Inferior parietal cortex (tissue), 1 donor: ENCODE results near the gene ABTB2.
"Not testable (repeated sequence)": the region's sequence is repeated elsewhere in the genome, so short reads cannot be mapped to it uniquely, and the experiment has no call there.

Experiments
- DNase-seq: peaks from one replicate; pipeline ENCODE4 v3.0.0-alpha.2; 2016; ENCODE audit errors: extremely low spot score

The ABTB2 gene

GRCh38 chr11:34357701-34358257, at the start of gene ABTB2:
Gene ABTB2 (minus strand): TSS chr11:34358010.
- peak; percentile 93 for DNase-seq

GRCh38 chr11:34407121-34407813, 49.5 kb upstream of the ABTB2 start:
- no peak for DNase-seq

- no peak for DNase-seq
Observed at GRCh38 chr11:34406413-34406812, 48.6 kb upstream of the ABTB2 start.

- no peak for DNase-seq
Observed at GRCh38 chr11:34405079-34405858, 47.5 kb upstream of the ABTB2 start.

- DNase-seq = no peak
Observed at GRCh38 chr11:34404280-34404679, 46.5 kb upstream of the ABTB2 start.

- DNase-seq = no peak
Observed at GRCh38 chr11:34403431-34403830, 45.6 kb upstream of the ABTB2 start.

GRCh38 chr11:34397811-34398210, 40.0 kb upstream of the ABTB2 start:
- DNase-seq = no peak

- no peak for DNase-seq
Observed at GRCh38 chr11:34397120-34397519, 39.3 kb upstream of the ABTB2 start.

GRCh38 chr11:34395916-34396550, 38.2 kb upstream of the ABTB2 start:
- peak; percentile 6 for DNase-seq

- DNase-seq = no peak
Observed at GRCh38 chr11:34394771-34395300, 37.0 kb upstream of the ABTB2 start.

GRCh38 chr11:34387653-34388052, 29.8 kb upstream of the ABTB2 start:
- no peak for DNase-seq

GRCh38 chr11:34386356-34386755, 28.5 kb upstream of the ABTB2 start:
- not testable (repeated sequence) for DNase-seq

- no peak for DNase-seq
Observed at GRCh38 chr11:34382532-34383276, 24.9 kb upstream of the ABTB2 start.

GRCh38 chr11:34381775-34382174, 24.0 kb upstream of the ABTB2 start:
- no peak for DNase-seq

- DNase-seq = no peak
Observed at GRCh38 chr11:34380696-34381095, 22.9 kb upstream of the ABTB2 start.

- DNase-seq = no peak
Observed at GRCh38 chr11:34379539-34379938, 21.7 kb upstream of the ABTB2 start.

GRCh38 chr11:34379079-34379478, 21.3 kb upstream of the ABTB2 start:
- no peak for DNase-seq

- DNase-seq = no peak
Observed at GRCh38 chr11:34373727-34374126, 15.9 kb upstream of the ABTB2 start.

- DNase-seq = no peak
Observed at GRCh38 chr11:34366522-34366921, 8.7 kb upstream of the ABTB2 start.

GRCh38 chr11:34364102-34364501, 6.3 kb upstream of the ABTB2 start:
- no peak for DNase-seq

GRCh38 chr11:34363363-34364084, 5.7 kb upstream of the ABTB2 start:
- DNase-seq = no peak
